Uterus (tissue), 4 donors: ENCODE data around the gene PGAM2. TPM values are rescaled to one million over a fixed set of nuclear protein-coding genes. Genes with fewer than 3 reads are reported as not detected.

Experiments
- DNase-seq, 2 donors: peaks; one replicate each; pipeline ENCODE4 v3.0.0-alpha.2; 2019 to 2020
- H3K27ac ChIP-seq, 2 donors: fragments of 200-600 bp; sonication (generic); 1 replicate in 1 of 2; 2 replicates in 1 of 2; pipeline ENCODE4 v1.5.1; 2016 to 2018
- H3K27me3 ChIP-seq, 2 donors: fragments of 200-600 bp; sonication (generic); one replicate each; pipeline ENCODE4 v1.5.1; 2018 to 2019; ENCODE audit warnings: control low read depth in 1 of 2
- H3K36me3 ChIP-seq, 2 donors: fragments of 200-600 bp; sonication (generic); one replicate each; pipeline ENCODE4 v1.5.1; 2019; ENCODE audit warnings: control low read depth in 1 of 2
- H3K4me1 ChIP-seq, 2 donors: fragments of 200-600 bp; sonication (generic); one replicate each; pipeline ENCODE4 v1.5.1; 2018 to 2019; ENCODE audit warnings: control low read depth in 1 of 2
- H3K4me3 ChIP-seq, 2 donors: fragments of 200-600 bp; sonication (generic); 1 replicate in 1 of 2; 2 replicates in 1 of 2; pipeline ENCODE4 v1.5.1; 2018 to 2019; ENCODE audit warnings: mild to moderate bottlenecking in 1 of 2
- H3K9me3 ChIP-seq, 2 donors: fragments of 200-600 bp; sonication (generic); one replicate each; pipeline ENCODE4 v1.5.1; 2019; ENCODE audit warnings: control low read depth in 1 of 2
- POLR2A ChIP-seq, 2 donors: fragments of 450-650 bp; IDR thresholded peaks; one replicate each; pipeline ENCODE4 v1.6.1; 2016; ENCODE audit warnings: antibody characterized with exemption in 2 of 2, mild to moderate bottlenecking in 1 of 2, moderate library complexity in 1 of 2
- intact Hi-C: fragments of 100-400 bp; cut with DNase I; formaldehyde crosslinking; loops from one replicate; pipeline ENCODE4 v1.15.1; 2023; ENCODE audit warnings: low total_unique reads
- total RNA-seq, 4 donors: library from RNA; depleted of rRNA in 3 of 4; stranded (reverse); fragments of >200 nt in 3 of 4; gene quantifications; one replicate each; pipeline versions ENCODE4 v1.1.0 to v1.2.4, GENCODE V29; 2014 to 2023
- TF ChIP-seq, protein P1 (sequence below), 4 experiments: fragments of 200-600 bp in 2 of 4; fragments of 450-650 bp in 2 of 4; sonication (generic) in 2 of 4; IDR thresholded peaks; one replicate each; pipeline ENCODE4 v1.5.1; 2016 to 2019; ENCODE audit warnings: antibody characterized with exemption in 4 of 4, mild to moderate bottlenecking in 2 of 4, moderate library complexity in 1 of 4
- donor health status: DM: yes; HTN: yes; CAD: no.

Gene PGAM2
- total RNA-seq, 4 donors from 2014 or later, result 0.76 to 1.4 TPM; not detected in 2

DNA sequence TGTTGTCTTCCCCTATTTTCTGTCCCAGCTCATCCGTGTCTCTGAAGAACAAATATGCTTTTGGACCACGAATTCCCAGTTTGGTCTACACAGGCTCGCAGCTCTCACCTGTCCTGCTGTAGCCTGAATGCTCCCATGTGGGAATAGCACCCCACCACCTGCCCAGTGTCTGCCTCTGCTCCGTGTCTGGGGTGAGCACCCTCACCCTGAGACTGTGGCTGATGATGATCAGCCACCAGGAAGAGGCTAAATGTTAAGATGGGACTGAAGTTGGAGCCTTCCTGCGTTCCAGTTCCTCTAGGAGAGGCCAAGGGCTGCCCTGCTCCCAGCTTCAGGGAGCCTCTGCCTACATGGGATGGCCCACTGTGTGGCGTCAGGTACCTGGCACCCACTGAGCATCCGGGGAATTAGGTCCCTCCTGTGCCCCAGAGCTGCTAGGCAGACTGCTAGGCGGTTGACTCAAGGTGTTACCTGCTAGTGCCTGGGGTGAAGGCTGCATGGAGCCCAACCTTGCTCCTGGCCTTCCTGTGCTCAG lies 3.7 kb downstream of the PGAM2 start:
- Histone ChIP-seq H3K36me3 (no peaks in the 10 kb centered on the region), H3K27me3 (no peaks in the 10 kb centered on the region), H3K27ac (no peak overlapping the region), H3K9me3 (no peaks in the 10 kb centered on the region), H3K4me1 (peaks cover 0 to 9% of the 10 kb centered on the region in 2 donors), H3K4me3 (no peak overlapping the region)
- intact Hi-C loops, result no loop called here
- TF ChIP-seq, protein P1, sequence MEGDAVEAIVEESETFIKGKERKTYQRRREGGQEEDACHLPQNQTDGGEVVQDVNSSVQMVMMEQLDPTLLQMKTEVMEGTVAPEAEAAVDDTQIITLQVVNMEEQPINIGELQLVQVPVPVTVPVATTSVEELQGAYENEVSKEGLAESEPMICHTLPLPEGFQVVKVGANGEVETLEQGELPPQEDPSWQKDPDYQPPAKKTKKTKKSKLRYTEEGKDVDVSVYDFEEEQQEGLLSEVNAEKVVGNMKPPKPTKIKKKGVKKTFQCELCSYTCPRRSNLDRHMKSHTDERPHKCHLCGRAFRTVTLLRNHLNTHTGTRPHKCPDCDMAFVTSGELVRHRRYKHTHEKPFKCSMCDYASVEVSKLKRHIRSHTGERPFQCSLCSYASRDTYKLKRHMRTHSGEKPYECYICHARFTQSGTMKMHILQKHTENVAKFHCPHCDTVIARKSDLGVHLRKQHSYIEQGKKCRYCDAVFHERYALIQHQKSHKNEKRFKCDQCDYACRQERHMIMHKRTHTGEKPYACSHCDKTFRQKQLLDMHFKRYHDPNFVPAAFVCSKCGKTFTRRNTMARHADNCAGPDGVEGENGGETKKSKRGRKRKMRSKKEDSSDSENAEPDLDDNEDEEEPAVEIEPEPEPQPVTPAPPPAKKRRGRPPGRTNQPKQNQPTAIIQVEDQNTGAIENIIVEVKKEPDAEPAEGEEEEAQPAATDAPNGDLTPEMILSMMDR (IDR thresholded peaks at IDR 0.05), result no peak
- no peak for TF ChIP-seq POLR2A (IDR thresholded peaks at IDR 0.05)
- DNase-seq, result no peak

DNA sequence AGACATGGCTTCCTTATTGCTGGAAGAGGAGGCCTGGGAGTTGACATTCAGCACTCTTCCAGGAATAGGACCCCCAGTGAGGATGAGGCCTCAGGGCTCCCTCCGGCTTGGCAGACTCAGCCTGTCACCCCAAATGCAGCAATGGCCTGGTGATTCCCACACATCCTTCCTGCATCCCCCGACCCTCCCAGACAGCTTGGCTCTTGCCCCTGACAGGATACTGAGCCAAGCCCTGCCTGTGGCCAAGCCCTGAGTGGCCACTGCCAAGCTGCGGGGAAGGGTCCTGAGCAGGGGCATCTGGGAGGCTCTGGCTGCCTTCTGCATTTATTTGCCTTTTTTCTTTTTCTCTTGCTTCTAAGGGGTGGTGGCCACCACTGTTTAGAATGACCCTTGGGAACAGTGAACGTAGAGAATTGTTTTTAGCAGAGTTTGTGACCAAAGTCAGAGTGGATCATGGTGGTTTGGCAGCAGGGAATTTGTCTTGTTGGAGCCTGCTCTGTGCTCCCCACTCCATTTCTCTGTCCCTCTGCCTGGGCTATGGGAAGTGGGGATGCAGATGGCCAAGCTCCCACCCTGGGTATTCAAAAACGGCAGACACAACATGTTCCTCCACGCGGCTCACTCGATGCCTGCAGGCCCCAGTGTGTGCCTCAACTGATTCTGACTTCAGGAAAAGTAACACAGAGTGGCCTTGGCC lies 4.3 kb downstream of the PGAM2 start:
- intact Hi-C loops, result no loop called here
- H3K4me1 ChIP-seq, result peaks cover 0 to 8% of the 10 kb centered on the region in 2 donors
- no peak for DNase-seq
- TF ChIP-seq, protein P1 (IDR thresholded peaks at IDR 0.05), result no peak
- TF ChIP-seq POLR2A (IDR thresholded peaks at IDR 0.05), result no peak
- H3K27me3 ChIP-seq, result no peaks in the 10 kb centered on the region
- no peaks in the 10 kb centered on the region for H3K9me3 ChIP-seq
- H3K27ac ChIP-seq, result no peak overlapping the region
- no peaks in the 10 kb centered on the region for H3K36me3 ChIP-seq
- H3K4me3 ChIP-seq, result no peak overlapping the region

DNA sequence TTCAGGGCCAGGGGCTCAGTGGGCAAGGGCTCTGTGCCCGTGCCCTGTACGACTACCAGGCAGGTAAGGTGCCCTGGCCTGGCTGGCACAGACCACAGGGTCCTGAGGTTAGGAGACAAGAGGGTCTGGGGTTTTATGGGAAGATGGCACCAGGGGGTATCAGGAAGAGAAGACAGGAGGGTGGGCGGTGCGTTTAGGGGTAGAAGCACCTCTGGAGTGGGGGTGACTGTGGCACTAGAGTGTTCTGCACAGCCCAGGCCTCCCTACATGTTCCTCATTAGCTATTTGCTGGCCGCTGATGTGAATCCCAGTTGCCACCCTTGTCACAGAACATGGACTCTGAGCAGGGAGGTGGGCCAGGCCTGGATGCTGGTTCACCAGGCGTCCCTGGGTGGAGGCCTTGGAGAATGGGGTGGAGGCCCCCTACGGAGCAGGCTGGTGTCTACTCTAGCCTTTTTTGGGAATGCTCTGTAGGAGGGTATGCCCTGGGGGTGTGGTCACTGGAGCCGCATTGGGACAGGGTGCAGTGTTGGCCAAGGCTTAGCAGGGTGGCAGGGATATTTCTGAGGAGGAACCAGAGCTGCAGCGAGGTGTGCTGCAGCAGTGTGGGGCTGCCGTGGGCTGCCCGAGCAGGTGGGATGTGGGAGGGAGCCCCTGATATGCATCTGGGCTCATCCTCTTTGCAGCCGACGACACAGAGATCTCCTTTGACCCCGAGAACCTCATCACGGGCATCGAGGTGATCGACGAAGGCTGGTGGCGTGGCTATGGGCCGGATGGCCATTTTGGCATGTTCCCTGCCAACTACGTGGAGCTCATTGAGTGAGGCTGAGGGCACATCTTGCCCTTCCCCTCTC lies 5.0 kb downstream of the PGAM2 start:
- Histone ChIP-seq H3K4me1 (no peaks in the 10 kb centered on the region), H3K4me3 (no peak overlapping the region), H3K9me3 (no peaks in the 10 kb centered on the region), H3K36me3 (no peaks in the 10 kb centered on the region), H3K27ac (no peak overlapping the region), H3K27me3 (no peaks in the 10 kb centered on the region)
- peak in 1 of 2 donors; percentile 11 for DNase-seq
- intact Hi-C loops, result no loop called here
- TF ChIP-seq, protein P1 (IDR thresholded peaks at IDR 0.05), result no peak
- TF ChIP-seq POLR2A (IDR thresholded peaks at IDR 0.05), result no peak

DNA sequence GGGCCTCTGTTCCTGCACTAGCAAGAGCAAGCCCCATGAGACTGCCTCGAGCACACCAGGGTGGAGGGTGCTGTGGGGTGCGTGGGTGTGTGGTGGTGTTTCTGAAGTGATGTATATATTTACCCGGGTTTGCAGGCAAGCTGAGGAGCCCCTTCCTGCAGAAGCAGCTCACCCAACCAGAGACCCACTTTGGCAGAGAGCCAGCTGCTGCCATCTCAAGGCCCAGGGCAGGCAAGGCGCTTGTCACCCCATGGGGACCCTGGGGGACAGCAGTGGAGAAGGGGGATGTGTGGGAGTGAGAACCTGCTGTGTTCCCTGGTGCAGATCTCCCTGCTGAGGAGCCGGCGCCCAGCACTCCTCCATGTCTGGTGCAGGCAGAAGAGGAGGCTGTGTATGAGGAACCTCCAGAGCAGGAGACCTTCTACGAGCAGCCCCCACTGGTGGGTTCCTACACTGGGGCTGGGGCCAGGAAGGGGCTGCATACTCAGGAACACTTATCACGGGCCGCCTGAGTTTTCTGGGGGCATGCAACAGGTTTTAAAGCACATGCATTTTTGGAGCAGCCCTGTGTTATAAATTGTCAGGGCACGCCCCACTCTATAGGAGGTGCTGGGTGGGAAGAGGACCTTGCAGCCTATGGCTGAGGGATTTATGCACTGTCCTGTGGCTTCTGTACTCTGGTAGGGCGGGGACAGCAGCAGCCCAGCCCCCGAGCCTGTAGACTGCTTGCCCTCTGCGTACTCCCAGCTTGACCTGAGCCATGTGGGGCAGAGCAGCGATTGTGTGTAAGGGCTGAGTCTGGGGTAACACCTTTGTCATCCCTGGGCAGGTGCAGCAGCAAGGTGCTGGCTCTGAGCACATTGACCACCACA lies 5.9 kb downstream of the PGAM2 start:
- H3K9me3 ChIP-seq, result no peaks in the 10 kb centered on the region
- no peaks in the 10 kb centered on the region for H3K4me1 ChIP-seq
- TF ChIP-seq, protein P1 (IDR thresholded peaks at IDR 0.05), result no peak
- no peak for TF ChIP-seq POLR2A (IDR thresholded peaks at IDR 0.05)
- intact Hi-C loops, result no loop called here
- no peak overlapping the region for H3K27ac ChIP-seq
- no peaks in the 10 kb centered on the region for H3K36me3 ChIP-seq
- DNase-seq, result peak; percentile 12 to 20
- no peak overlapping the region for H3K4me3 ChIP-seq
- no peaks in the 10 kb centered on the region for H3K27me3 ChIP-seq
